Lung microvascular endothelial cell (primary cell): ENCODE measurements around the gene KLHDC8A. TPM values are rescaled to one million over a fixed set of nuclear protein-coding genes. Genes with fewer than 3 reads are reported as not detected.
"Not testable (repeated sequence)": the region's sequence is repeated elsewhere in the genome, so short reads cannot be mapped to it uniquely, and the experiment has no call there.

Source experiments
- DNase-seq, 2 donors: peaks; one replicate each; pipeline versions ENCODE4 v3.0.0 to v3.0.0-alpha.2; 2010; ENCODE audit warnings: low read depth in 2 of 2
- total RNA-seq: library from RNA; depleted of rRNA; stranded (reverse); fragments of >200 nt; gene quantifications from 2 replicates; pipeline ENCODE4 v1.2.1, GENCODE V29; 2014

The KLHDC8A gene
- total RNA-seq = not detected in 2 replicates

DNA sequence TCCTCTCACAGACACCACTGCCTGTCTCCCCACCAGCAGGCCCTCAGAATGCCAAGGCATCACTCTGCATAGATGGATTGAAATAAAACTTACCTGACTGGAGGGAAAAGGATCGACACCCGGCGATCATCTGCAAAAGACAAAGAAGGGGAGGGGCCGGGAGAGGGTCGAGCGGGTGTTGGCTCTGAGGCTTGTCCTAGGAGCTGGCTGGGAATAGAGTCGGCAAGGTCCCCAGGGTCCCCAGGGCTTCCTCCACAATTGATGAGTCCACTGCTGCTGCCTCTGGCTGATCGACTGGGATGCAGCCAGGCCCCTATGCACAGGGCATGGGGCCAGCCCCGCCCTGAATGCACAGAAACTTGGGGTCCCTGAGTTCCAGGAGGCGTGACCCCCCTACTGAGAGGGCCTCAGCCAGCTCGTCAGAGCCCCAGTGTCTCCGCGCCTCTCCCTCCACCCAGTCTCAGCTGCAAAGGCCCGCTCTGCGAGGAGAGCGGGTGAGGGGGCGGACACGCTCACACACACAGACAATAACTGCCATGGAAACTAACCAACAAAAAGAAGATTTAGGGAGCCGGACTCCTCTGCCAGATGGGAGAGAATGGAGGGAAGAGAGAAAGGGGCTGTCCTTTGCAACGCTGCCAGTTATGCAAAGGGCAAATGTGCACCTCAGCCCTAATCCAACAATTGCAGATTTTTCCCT, at the start of gene KLHDC8A:
Gene KLHDC8A (minus strand): TSS at position 483 of the 700 bp plus-strand sequence. CDS start 13,318 bp downstream, outside the sequence.
- peak in 1 of 2 donors; percentile 12 for DNase-seq

- DNase-seq = not testable (repeated sequence)
These were observed 49.5 kb upstream of the KLHDC8A start for GRCh38 chr1:205406252-205406651.

GRCh38 chr1:205404484-205404883, 47.8 kb upstream of the KLHDC8A start:
- not testable (repeated sequence) for DNase-seq

DNA sequence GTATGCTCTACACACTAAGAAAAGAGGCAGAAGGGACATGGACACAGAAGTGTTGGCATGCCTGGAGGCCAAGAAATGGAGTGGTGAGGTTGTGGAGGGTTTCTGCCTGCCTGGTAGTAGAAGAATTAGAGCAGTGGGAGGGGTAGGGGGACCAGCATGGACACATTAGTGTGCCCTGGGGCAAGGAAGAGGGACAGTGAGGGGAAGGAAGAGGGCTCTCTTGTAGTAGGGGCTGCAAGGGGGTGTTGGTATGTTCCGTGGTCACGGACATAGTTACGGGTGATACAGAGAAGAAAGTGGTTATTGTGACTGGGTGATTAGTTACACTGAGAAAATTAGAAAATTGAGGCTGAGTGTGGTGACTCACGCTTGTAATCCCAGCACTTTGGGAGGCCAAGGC, 41.9 kb upstream of the KLHDC8A start:
- DNase-seq = no peak

GRCh38 chr1:205396967-205397616, 40.4 kb upstream of the KLHDC8A start:
- peak; percentile 45 to 65 for DNase-seq

DNA sequence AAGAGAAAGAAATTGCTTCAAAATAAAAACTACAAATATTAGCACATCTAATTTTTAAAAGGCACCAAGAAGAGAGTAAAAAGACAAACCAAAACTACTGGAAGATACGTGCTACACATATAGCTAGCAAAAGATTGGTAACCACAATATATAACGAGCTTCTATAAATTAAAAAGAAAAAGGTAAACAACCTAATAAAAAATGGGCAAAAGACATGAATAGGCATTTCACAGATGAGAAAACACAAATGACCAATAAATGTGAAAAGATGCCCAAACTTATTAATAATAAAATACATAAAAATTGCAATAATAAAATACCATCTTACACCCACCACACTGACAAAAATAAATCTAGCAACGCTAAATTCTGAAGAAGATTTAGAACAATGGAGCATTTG, 38.9 kb upstream of the KLHDC8A start:
- no peak for DNase-seq

GRCh38 chr1:205392650-205393049, 35.9 kb upstream of the KLHDC8A start:
- no peak for DNase-seq

DNA sequence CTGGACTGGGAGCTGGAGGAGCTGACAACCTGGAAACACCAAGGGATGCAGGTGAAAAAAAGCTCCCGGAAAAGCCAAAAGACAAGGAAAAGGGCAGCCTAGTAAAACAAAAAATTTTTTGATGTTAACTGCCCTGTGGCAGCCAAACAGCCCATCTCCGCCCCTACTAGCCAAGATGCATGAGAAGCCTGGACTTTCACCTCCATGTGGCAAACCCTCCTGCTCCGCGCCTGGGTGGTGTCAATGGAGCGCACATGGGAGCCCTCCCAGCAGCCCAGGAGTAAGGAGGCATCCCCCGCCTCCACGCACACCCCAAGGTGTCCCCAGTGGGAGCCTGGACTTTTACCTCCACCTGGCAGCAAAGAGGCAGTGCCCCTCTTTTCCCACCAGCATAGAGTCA, 34.7 kb upstream of the KLHDC8A start:
- no peak for DNase-seq

GRCh38 chr1:205387845-205388244, 31.1 kb upstream of the KLHDC8A start:
- DNase-seq = no peak

GRCh38 chr1:205382990-205383389, 26.3 kb upstream of the KLHDC8A start:
- not testable (repeated sequence) for DNase-seq

- no peak for DNase-seq
These were observed 25.8 kb upstream of the KLHDC8A start for GRCh38 chr1:205382561-205382960.

GRCh38 chr1:205381305-205381704, 24.6 kb upstream of the KLHDC8A start:
- DNase-seq = no peak

DNA sequence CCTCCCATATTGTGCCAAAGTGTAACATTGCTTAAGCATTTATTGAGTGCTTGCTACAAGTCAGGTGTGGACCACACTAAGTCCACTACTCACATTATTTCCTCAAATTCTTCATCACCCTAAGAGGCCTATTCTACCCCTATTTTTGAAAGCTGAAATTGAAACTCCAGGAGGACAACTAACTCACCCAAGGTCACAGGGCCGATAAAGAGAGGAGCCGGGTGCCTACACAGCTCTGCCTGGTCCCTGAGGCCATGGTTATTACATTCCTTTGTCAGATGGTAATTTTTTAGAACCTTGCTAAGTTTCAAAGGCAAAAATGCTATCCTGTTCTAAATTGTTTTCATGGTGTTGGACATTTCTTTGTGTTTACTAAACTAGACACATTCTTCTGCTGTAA, 24.2 kb upstream of the KLHDC8A start:
- no peak for DNase-seq

- no peak for DNase-seq
These were observed 22.3 kb upstream of the KLHDC8A start for GRCh38 chr1:205379056-205379455.

- no peak for DNase-seq
These were observed 20.6 kb upstream of the KLHDC8A start for GRCh38 chr1:205377355-205377754.

DNA sequence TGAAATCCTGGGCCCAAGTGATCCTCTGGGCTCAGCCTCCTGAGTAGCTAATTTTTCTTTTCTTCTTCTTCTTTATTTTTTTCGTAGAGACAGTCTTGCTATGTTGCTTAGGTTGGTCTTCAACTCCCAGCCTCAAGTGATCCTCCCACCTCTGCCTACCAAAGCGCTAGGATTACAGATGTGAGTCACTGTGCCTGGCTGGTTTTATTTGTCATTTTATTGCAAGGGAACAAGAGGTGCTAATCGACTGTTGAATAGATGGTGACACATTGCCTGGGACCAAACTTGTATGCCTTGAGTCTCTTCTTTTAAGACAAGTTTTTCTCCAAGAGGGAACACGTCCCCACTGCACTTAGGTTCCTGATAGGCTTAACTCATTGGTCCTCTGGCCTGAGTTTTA, 20.0 kb upstream of the KLHDC8A start:
- DNase-seq = no peak

DNA sequence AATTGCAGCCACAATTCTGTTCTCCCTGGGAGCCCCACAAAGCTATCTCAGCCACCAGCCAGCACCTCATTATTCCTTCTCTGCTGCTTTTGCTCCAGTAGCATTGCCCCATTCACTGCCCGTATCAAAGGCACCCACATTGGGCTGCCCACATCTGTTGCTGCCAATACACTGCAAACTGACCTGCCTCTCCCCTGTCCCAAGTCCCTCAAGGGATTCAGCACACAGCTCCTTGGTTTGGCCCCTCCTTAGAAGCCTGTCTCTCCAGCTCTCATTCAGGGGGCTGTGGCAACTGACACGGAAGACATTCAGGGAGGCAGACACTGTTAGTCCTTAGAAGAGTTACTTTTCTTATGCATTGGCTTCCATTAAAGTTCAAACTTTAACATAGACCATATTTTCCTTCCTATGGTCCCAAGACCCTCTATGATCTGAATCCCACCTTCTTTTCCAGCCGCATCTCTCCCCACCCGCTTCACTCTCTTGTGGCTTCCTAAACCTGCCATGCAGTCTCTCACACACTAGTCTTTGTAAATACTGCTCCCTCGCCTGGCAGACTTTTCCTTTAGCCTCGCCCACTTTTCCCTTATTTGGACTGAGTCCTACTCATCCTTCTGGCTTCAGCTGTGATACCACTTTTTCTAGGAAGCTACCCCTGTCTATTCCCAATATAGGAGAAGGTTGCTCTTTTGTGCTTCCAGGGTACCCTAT, 19.3 kb upstream of the KLHDC8A start:
- peak; percentile 12 to 15 for DNase-seq

- peak in 1 of 2 donors; percentile 16 for DNase-seq
These were observed 17.7 kb upstream of the KLHDC8A start for GRCh38 chr1:205374210-205375078.

- DNase-seq = no peak
These were observed 17.1 kb upstream of the KLHDC8A start for GRCh38 chr1:205373798-205374175.

DNA sequence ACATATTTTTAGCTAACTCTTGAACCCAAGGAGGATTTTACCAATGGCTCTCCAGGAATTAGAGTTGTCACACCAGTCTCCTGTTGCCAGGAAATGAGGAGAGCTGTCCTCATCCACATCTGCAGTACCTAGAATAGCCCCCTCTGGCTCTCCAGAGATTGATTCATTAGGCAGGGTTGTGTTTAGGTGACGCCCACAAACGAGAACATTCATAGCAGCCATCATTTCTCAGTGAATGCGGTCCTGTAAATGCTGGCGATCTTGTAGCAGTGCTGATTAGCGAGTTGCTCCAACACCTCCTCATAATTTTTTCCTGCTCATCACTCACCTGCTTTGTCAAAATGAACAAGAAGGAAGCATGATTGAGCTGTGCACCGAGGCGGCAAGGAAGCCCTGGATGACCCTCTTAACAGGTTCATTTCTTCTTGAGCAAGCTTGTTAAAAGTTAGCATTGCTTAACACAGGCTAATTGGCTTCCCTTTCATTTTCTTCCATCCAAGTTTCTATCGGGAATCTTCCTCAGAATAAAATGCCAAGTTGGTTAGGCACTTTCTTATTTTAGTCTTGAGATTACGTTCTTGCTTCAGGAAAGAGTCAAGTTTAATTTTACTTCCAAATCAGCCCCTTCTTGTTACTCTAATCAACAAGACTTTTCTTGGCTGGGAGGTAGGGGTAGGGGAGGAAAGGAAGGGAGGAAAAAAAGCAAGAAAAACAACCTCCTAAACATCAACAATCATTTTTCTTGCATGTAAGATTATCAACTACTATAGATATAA, 16.5 kb upstream of the KLHDC8A start:
- no peak for DNase-seq
